ENCODE measurements around the gene PLPPR1.

Gene PLPPR1

DNA sequence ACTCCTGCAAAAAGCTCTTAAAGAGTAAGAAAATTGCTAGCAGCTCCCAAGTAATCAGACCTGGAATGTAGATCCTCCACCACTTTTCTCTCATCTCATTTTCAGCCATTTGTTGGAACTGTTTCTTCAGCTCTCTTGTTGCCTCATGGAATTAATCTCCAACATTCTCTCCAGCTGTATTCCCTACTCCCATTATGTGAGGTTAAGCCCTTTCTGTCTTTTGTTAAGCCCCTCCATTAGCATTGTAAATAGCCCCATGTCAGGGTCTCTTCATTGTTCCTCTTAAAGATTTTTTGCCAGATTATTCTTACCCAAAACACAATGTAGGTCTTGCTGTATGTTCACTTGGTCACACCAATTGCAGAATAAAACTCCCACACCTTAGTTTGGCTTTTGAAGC is 119.8 kb downstream of the PLPPR1 start:
- H3K4me2 ChIP-seq, result no peak overlapping the region
- no peak overlapping the region for H3K9ac ChIP-seq
- no peaks in the 10 kb centered on the region for H3K4me1 ChIP-seq (ENCODE audit: low read depth, poor library complexity, severe bottlenecking)
- H3K4me3 ChIP-seq (IDR thresholded peaks at IDR 0.05; ENCODE audit: insufficient read depth, low read depth, low read length), result no peak overlapping the region
- H2AFZ ChIP-seq (ENCODE audit: low read depth), result no peak overlapping the region
- no peaks in the 10 kb centered on the region for H3K79me2 ChIP-seq (ENCODE audit: insufficient read depth, low read depth)
- H3K36me3 ChIP-seq (ENCODE audit: insufficient read depth), result no peaks in the 10 kb centered on the region
- no peak overlapping the region for H3K27ac ChIP-seq
- H4K20me1 ChIP-seq (ENCODE audit: insufficient read depth), result no peaks in the 10 kb centered on the region
- no peaks in the 10 kb centered on the region for H3K27me3 ChIP-seq (ENCODE audit: insufficient read depth, low read depth)
- TF ChIP-seq, protein P1, sequence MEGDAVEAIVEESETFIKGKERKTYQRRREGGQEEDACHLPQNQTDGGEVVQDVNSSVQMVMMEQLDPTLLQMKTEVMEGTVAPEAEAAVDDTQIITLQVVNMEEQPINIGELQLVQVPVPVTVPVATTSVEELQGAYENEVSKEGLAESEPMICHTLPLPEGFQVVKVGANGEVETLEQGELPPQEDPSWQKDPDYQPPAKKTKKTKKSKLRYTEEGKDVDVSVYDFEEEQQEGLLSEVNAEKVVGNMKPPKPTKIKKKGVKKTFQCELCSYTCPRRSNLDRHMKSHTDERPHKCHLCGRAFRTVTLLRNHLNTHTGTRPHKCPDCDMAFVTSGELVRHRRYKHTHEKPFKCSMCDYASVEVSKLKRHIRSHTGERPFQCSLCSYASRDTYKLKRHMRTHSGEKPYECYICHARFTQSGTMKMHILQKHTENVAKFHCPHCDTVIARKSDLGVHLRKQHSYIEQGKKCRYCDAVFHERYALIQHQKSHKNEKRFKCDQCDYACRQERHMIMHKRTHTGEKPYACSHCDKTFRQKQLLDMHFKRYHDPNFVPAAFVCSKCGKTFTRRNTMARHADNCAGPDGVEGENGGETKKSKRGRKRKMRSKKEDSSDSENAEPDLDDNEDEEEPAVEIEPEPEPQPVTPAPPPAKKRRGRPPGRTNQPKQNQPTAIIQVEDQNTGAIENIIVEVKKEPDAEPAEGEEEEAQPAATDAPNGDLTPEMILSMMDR (conservative IDR thresholded peaks at IDR 0.05; ENCODE audit: low read depth, low read length), result no peak

- no peaks in the 10 kb centered on the region for H4K20me1 ChIP-seq (ENCODE audit: insufficient read depth)
- H2AFZ ChIP-seq (ENCODE audit: low read depth), result no peak overlapping the region
- TF ChIP-seq, protein P1 (conservative IDR thresholded peaks at IDR 0.05; ENCODE audit: low read depth, low read length), result no peak
Observed at GRCh38 chr9:101158361-101158760, 129.8 kb downstream of the PLPPR1 start.

DNA sequence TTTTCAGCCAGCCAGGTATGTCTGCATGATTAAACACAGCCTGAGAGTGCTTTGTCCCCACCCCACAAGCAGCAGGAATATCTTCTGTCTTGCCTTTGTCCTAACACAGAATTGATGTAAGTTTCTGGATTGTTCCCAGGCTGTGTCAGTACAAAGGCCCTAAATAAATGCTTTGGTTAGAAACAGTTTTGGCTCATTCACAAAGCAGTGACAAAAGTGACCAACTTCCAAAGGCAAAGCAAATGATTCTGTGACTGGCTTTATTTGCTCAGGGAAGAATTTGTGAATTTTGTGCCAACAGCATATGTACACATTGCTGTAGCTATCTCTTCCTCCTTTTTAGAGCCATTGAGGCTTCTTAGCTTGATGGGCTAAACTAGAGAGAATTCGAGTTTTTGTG is 133.7 kb downstream of the PLPPR1 start:
- H3K9ac ChIP-seq, result no peak overlapping the region
- H3K27ac ChIP-seq, result no peak overlapping the region
- no peaks in the 10 kb centered on the region for H4K20me1 ChIP-seq (ENCODE audit: insufficient read depth)
- no peak overlapping the region for H3K4me3 ChIP-seq (IDR thresholded peaks at IDR 0.05; ENCODE audit: insufficient read depth, low read depth, low read length)
- no peaks in the 10 kb centered on the region for H3K36me3 ChIP-seq (ENCODE audit: insufficient read depth)
- no peak overlapping the region for H3K4me2 ChIP-seq
- H3K27me3 ChIP-seq (ENCODE audit: insufficient read depth, low read depth), result no peaks in the 10 kb centered on the region
- H3K4me1 ChIP-seq (ENCODE audit: low read depth, poor library complexity, severe bottlenecking), result no peaks in the 10 kb centered on the region
- H2AFZ ChIP-seq (ENCODE audit: low read depth), result no peak overlapping the region
- TF ChIP-seq, protein P1 (conservative IDR thresholded peaks at IDR 0.05; ENCODE audit: low read depth, low read length), result no peak
- no peaks in the 10 kb centered on the region for H3K79me2 ChIP-seq (ENCODE audit: insufficient read depth, low read depth)

More at GRCh38 chr9:101158361-101158760, 129.8 kb downstream of the PLPPR1 start:
- H3K9ac ChIP-seq, result no peak overlapping the region
- H3K4me1 ChIP-seq (ENCODE audit: low read depth, poor library complexity, severe bottlenecking), result no peaks in the 10 kb centered on the region
- H3K4me3 ChIP-seq (IDR thresholded peaks at IDR 0.05; ENCODE audit: insufficient read depth, low read depth, low read length), result no peak overlapping the region
- H3K36me3 ChIP-seq (ENCODE audit: insufficient read depth), result no peaks in the 10 kb centered on the region
- H3K27me3 ChIP-seq (ENCODE audit: insufficient read depth, low read depth), result no peaks in the 10 kb centered on the region
- no peaks in the 10 kb centered on the region for H3K79me2 ChIP-seq (ENCODE audit: insufficient read depth, low read depth)
- no peak overlapping the region for H3K4me2 ChIP-seq
- no peak overlapping the region for H3K27ac ChIP-seq

DNA sequence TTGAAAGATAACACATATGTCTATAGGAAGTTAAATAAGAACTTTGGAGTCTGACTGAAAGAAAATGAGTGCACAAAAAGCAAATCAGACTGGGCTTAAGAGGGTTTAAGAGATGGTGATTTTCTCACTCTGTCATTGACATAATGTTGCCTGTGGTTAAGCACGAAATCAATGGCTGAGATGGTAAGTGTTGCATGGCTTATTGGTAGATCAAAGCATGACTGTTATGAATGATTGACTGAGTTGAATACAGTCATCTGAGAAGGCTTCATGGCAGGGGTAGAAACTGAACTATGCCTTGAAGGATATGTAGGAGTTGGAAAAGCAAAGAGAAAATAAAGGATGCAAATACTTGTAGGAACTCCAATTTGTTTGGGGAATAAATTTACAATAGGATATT is 136.6 kb downstream of the PLPPR1 start:
- Histone ChIP-seq H2AFZ (ENCODE audit: low read depth) (no peak overlapping the region), H3K79me2 (ENCODE audit: insufficient read depth, low read depth) (no peaks in the 10 kb centered on the region), H4K20me1 (ENCODE audit: insufficient read depth) (no peaks in the 10 kb centered on the region), H3K27me3 (ENCODE audit: insufficient read depth, low read depth) (no peaks in the 10 kb centered on the region), H3K27ac (no peak overlapping the region), H3K9ac (no peak overlapping the region), H3K36me3 (ENCODE audit: insufficient read depth) (no peaks in the 10 kb centered on the region), H3K4me2 (no peak overlapping the region), H3K4me3 (IDR thresholded peaks at IDR 0.05; ENCODE audit: insufficient read depth, low read depth, low read length) (no peak overlapping the region), H3K4me1 (ENCODE audit: low read depth, poor library complexity, severe bottlenecking) (no peaks in the 10 kb centered on the region)
- TF ChIP-seq, protein P1 (conservative IDR thresholded peaks at IDR 0.05; ENCODE audit: low read depth, low read length), result no peak
